Subcutaneous adipose tissue (tissue), 4 donors: ENCODE data around the gene FOXD2. TPM values are rescaled to one million over a fixed set of nuclear protein-coding genes. Genes with fewer than 3 reads are reported as not detected.

Experiments used
- total RNA-seq, 4 donors: library from RNA; depleted of rRNA; stranded (reverse); fragments of >200 nt; gene quantifications; one replicate each; pipeline ENCODE4 v1.1.0, GENCODE V29; 2016
- TF ChIP-seq, protein P1 (sequence below): fragments of 450-650 bp; IDR thresholded peaks from one replicate; pipeline ENCODE4 v1.5.1; 2016; ENCODE audit warnings: low read depth, mild to moderate bottlenecking, control low read depth, antibody characterized with exemption, moderate library complexity

Gene FOXD2
- total RNA-seq, 4 donors from 2014 or later = under 0.01 to 0.38 (median 0.17) TPM; not detected in 1

DNA sequence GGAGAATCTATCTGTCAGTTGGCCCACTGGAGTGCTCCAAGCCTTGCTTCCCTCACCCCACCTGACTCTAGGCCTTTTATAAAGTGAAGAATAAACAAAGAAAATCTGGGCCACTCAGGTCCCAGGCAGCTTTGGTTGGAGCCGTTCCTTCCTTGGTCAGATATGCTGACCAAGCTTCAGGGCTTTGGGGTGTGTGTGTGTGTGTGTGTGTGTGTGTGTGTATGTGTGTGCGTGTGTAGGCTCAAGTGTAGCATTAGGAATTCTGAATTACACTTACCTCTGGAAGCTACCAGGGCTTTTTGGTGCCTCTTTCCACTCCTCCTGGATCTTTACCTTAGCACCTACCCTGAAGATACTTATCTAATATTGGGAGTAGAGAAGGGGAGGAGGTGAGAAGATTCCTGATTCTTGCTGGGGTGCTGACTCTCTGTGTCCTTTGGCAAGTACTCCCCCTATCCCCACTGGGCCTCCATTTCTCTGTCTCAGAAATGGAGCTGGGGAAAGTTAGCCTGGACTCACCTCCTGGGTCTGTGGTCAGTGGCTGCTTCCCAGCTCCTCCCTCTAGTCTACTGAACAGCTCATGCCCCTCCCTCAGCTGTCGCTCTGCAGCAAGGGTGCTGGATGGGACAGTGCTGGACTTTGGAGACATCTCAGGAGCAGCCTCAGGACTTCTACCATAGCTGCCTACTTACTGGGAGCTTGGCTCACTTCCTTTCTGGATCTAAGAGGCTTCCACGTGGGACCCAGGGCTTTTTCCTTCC is 10.8 kb downstream of the FOXD2 start:
- TF ChIP-seq, protein P1, sequence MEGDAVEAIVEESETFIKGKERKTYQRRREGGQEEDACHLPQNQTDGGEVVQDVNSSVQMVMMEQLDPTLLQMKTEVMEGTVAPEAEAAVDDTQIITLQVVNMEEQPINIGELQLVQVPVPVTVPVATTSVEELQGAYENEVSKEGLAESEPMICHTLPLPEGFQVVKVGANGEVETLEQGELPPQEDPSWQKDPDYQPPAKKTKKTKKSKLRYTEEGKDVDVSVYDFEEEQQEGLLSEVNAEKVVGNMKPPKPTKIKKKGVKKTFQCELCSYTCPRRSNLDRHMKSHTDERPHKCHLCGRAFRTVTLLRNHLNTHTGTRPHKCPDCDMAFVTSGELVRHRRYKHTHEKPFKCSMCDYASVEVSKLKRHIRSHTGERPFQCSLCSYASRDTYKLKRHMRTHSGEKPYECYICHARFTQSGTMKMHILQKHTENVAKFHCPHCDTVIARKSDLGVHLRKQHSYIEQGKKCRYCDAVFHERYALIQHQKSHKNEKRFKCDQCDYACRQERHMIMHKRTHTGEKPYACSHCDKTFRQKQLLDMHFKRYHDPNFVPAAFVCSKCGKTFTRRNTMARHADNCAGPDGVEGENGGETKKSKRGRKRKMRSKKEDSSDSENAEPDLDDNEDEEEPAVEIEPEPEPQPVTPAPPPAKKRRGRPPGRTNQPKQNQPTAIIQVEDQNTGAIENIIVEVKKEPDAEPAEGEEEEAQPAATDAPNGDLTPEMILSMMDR = no peak

DNA sequence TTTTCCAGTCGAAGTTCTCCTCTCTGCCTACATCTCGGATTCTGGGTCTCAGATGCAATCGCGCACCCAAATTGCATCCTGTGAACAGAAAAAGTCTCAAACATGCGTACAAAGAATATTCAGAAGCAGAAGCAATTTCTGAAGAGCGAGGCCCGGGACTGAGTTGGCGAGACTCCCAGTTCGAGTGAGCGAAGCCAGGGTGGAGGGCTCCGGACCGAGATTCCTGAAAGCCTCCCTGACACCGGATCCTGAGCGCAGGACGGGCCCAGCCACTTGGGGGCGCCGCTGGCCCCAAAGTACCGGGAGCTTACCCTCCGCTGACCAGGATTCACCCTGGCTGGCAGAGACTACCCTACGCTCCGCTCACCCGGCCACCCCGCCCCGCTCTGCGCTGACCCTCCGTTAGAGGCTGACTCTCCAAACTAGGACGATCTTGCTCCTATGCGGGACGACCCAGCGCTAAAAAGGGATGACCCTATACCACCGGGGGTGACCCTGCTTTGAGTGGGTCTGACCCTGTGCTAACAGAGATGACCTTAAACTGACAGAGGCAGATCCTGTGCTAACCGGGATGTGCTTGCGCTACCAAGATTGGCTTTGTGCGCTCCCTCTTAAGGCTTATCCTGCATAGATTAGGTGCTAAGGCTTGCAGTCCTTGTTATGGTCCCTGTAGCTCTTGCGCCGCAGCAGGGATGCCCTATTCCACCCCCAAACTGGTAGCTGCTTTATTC is 12.1 kb downstream of the FOXD2 start:
- TF ChIP-seq, protein P1 = no peak

DNA sequence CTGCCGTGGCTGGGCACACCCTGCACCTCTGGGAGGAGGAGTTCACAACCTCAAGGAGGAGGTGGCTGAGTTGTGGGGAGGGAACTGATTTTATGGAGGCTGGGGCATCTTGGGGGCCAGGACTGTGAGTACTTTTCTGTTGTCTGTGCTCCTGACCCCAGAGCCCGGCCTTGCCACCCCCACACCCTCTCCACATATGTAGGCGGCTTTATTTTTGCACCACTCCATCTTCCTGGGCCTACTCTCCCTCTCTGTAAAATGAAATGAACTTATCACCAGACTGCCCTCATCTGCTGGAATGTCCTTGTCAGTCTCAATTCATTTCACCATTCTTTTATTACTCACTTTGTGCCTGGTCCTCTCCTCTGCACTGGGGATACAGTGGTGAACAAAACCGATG is 12.8 kb downstream of the FOXD2 start:
- TF ChIP-seq, protein P1 = no peak

DNA sequence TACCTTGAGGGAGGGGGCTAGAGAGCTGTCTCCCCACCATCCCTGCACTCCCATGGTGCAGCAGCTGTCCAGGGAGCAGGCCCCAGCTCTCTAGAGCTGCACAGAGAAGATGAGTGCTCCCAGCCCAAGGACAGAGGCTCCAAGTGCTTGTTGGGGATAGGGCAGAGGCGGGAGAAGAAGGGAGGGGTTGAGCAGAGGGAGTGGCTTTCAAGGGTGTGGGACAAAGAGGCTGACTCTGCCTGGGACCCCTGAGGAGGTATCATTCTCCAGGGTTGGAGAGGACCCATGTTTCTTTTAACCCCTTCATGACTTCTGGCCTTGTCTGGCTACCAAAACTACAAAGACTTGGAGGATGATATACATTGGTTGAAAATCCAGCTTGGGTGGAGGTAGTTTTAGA is 14.6 kb downstream of the FOXD2 start:
- TF ChIP-seq, protein P1 = no peak

DNA sequence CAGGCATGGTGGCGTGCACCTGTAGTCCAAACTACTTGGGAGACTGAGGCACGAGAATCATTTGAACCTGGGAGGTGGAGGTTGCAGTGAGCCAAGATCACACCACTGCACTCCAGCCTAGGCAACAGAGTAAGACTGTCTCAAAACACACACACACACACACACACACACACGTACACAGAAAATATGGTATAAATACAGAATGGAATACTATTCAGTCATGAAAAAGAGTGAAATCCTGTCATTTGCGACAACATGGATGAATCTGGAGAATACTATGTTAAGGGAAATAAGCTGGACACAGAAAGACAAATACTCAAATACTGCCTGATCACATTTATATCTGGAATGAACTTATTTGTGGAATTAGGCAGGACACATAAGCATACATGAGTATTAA is 18.4 kb downstream of the FOXD2 start:
- TF ChIP-seq, protein P1 = no peak

DNA sequence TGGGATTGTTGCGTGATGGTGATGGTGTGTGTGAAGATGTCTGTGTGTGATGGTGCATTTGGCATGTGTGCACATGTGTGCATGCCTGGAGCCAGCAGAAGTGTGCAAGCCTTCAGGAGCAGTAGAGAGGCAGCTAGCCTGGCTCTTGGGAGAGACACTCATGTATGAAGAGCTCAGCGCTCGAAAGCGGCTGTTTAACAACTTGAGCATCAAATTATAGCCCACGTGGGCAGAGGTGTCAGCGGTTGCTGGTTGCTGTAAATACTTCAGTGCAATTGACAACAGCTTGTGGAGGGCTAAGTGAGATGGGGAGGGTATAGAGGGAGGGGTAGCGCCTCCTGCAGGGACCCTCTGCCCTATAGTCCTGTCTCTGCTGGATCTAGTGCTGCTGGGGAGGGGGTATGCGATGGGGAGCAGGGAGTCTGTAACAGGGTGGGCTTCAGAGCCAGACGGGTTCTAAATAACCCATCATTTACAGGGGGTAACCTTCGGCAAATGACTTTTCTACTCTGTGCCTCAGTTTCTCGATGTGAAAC is 21.5 kb downstream of the FOXD2 start:
- TF ChIP-seq, protein P1 = no peak

DNA sequence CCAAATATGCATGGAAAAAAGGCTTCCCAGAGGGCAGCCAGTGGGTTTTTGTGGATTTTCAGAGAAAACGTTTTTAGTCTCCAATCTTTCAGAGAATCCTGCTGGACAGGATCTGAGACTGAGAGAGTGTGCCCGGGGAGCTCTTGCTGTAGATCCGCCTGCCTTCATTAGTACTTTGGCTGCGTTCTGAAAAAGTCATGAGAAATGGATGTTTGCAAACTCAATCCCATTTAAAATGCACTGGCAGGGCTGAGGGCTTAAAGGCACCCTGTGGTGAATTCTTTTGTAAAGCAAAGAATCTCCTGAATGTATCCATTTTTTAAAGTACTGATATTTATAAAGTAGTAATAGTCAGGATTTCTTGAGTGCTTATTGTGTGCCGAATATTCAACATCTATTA is 22.2 kb downstream of the FOXD2 start:
- TF ChIP-seq, protein P1 = no peak
